Astrocyte of the spinal cord (primary cell): ENCODE results near the gene CCDC192.
"Not testable (repeated sequence)": the region's sequence is repeated elsewhere in the genome, so short reads cannot be mapped to it uniquely, and the experiment has no call there.

Experiments used
- DNase-seq: peaks from one replicate; pipeline ENCODE4 v3.0.0; 2011; ENCODE audit warnings: low read depth, low spot score
- H3K4me3 ChIP-seq: 2 replicates; pipeline ENCODE4 v1.5.1; 2011; ENCODE audit warnings: low read depth, mild to moderate bottlenecking, low read length, moderate library complexity
- in situ Hi-C: cut with HindIII; loops from 2 replicates; pipeline ENCODE4 v1.10.0; 2017; ENCODE audit warnings: low sequenced_read_pairs
- TF ChIP-seq, protein P1 (sequence below): IDR thresholded peaks from 2 replicates; pipeline ENCODE4 v1.5.1; 2012; ENCODE audit warnings: low read depth, mild to moderate bottlenecking, low read length, inconsistent platforms

CCDC192 gene

DNA sequence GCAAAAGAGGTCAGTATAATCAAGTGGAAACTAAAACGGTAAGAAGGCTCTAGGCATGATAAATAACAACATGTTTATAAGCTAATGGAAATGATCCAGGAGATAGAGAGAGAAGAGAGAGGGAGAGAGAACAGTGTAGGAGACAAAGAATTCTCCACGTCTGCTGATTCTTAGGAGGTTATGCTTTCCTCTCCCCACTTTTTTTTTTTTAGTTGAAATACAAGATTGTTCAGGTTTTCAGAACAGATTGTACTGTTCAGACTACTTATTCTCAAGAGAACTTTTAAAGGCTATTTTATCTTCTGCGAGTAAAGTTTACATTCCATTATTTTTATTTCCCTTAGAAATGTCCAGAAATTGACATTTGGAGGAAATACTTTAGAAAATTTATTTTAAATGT, 4.0 kb downstream of the CCDC192 start:
- H3K4me3 ChIP-seq: no peak overlapping the region
- in situ Hi-C loops: no loop called here
- DNase-seq: no peak
- TF ChIP-seq, protein P1, sequence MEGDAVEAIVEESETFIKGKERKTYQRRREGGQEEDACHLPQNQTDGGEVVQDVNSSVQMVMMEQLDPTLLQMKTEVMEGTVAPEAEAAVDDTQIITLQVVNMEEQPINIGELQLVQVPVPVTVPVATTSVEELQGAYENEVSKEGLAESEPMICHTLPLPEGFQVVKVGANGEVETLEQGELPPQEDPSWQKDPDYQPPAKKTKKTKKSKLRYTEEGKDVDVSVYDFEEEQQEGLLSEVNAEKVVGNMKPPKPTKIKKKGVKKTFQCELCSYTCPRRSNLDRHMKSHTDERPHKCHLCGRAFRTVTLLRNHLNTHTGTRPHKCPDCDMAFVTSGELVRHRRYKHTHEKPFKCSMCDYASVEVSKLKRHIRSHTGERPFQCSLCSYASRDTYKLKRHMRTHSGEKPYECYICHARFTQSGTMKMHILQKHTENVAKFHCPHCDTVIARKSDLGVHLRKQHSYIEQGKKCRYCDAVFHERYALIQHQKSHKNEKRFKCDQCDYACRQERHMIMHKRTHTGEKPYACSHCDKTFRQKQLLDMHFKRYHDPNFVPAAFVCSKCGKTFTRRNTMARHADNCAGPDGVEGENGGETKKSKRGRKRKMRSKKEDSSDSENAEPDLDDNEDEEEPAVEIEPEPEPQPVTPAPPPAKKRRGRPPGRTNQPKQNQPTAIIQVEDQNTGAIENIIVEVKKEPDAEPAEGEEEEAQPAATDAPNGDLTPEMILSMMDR: no peak

DNA sequence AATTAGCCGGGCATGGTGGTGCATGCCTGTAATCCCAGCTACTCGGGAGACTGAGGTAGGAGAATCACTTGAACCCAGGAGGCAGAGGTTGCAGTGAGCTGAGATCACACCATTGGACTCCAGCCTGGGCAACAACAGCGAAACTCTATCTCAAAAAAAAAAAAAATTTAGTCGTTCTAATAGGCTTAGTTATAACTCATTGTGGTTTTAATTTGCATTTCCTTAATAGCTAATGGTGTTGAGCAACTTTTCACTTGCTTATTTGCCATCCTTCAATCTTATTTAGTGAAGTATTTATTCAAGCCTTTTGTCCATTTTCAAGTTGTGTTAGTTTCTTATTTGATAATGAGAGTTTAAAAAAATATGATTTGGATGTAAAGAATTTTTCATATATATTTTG, 9.9 kb downstream of the CCDC192 start:
- H3K4me3 ChIP-seq, DNase-seq, in situ Hi-C loops: not testable (repeated sequence)

DNA sequence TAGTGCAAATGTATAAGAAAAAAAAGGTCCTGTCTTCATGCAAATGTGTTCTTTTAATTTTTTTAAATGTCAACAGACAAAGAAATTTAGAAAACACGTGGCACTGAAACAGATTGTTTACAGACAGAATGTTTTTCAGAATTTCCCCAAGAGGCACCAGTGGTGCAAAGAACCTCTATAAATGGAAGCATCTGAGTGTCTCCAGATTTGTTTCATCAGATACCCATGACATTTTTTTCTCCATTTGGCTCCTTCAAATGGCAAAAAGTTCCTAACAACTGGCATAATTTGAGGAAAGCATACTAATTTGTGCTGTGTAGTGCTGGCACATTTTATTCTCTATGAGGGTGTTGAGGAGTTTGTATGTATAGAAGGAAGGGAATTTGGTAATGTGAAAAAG, 15.0 kb downstream of the CCDC192 start:
- H3K4me3 ChIP-seq: no peak overlapping the region
- TF ChIP-seq, protein P1: no peak
- in situ Hi-C loops: no loop called here
- no peak for DNase-seq

DNA sequence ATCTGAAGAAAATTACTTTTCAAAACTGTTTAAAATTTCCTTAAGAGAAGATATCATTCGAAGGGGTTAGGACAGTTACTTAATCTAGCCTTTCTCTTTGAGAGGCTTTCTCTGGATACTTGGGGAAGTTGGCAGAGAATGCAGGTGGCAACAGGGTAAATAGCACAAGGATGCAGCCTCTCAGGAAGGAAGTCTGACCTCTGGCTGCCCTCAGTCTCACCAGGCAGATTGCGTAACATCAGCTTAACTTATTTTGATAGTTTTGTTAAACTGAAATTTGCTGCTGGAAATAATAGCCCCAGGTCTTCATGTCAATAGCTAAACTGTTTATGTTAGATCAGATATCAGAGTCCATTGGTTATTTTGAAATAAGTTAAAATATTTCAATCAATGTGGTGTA, 20.4 kb downstream of the CCDC192 start:
- TF ChIP-seq, protein P1: no peak
- in situ Hi-C loops: no loop called here

DNA sequence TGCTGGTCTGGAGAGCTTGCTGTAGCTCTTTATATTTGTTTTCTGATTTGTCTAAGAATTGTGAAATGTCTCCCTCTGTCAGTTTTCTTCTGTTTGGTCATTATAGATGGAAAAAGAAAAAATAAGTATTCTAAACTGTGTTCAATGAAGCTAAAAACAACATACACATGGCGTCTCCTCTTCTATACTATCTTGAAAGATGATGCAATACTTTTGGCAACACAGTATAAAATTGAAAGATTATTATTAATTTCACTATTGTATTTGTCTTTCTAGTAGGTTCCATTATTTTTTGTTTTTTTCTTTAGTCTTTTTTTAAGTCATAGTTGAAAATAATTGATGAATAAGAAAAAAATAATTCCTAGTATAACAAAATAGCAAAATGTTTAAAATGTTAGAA, 22.5 kb downstream of the CCDC192 start:
- TF ChIP-seq, protein P1: no peak
- H3K4me3 ChIP-seq: no peak overlapping the region
- in situ Hi-C loops: no loop called here
- no peak for DNase-seq

More for the DNA sequence above, 20.4 kb downstream of the CCDC192 start:
- H3K4me3 ChIP-seq: no peak overlapping the region
- DNase-seq: no peak

DNA sequence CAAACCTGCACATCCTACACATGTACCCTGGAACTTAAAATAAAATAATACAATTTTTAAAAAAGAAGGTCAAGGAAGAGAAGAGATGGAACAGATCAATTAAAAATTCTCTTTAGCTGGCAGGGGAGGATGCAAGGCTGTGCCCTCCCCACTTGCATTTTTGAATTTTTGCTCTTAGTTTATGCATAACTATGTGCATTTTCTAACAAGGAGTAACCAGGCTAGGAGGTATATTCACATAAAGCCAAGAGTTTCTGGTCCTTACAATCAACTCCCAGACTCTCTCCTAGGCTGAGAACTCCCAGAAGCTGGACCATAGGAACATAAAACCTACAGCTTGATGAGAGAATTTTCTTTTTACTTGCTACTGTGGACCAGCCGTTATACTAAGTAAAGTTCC, 29.8 kb downstream of the CCDC192 start:
- H3K4me3 ChIP-seq: no peak overlapping the region
- DNase-seq: no peak
- TF ChIP-seq, protein P1: no peak
- in situ Hi-C loops: no loop called here

DNA sequence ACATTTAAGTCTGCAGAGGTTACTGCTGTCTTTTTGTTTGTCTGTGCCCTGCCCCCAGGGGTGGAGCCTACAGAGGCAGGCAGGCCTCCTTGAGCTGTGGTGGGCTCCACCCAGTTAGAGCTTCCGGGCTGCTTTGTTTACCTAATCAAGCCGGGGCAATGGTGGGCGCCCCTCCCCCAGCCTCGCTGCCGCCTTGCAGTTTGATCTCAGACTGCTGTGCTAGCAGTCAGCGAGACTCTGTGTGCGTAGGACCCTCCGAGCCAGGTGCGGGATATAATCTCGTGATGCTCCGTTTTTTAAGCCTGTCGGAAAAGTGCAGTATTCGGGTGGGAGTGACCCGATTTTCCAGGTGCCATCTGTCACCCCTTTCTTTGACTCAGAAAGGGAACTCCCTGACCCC, 36.2 kb downstream of the CCDC192 start:
- in situ Hi-C loops, H3K4me3 ChIP-seq, DNase-seq: not testable (repeated sequence)

DNA sequence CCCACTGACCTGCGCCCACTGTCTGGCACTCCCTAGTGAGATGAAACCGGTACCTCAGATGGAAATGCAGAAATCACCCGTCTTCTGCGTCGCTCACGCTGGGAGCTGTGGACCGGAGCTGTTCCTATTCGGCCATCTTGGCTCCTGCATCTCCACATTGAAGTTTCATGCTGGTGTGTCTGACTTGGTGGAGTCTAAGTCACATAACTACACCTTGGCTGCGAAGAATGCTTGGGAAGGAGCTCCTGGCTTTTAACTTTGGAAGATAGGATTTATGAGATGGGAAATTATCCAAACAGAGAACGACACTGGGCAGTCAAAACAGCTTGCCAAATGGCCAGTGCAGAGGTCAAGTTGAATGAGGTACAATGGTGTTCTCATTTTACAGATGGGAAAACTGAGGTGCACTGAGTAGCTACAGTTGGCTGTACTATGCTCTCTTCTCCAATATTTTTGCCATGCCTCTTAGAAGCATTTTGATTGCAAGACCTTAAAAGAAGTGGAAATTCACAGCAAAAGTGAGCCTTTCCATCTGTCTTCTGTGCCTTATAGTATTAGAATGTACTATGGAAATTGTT, 36.7 kb downstream of the CCDC192 start:
- in situ Hi-C loops: no loop called here

More for the DNA sequence above, 36.7 kb downstream of the CCDC192 start:
- TF ChIP-seq, protein P1: no peak
- no peak overlapping the region for H3K4me3 ChIP-seq
- no peak for DNase-seq
